Ovary (tissue), 3 donors: ENCODE data around the gene AURKA.

Source experiments
- EP300 ChIP-seq: sonication (generic); formaldehyde crosslinking; IDR thresholded peaks from one replicate; pipeline ENCODE4 v1.6.1; 2017; ENCODE audit warnings: antibody characterized with exemption
- TF ChIP-seq, protein P1 (sequence below), 3 donors: fragments of 450-650 bp in 2 of 3; fragments of 200-600 bp in 1 of 3; IDR thresholded peaks; one replicate each; pipeline versions ENCODE4 v1.5.1 to v1.8.0; 2016 to 2022; ENCODE audit warnings: antibody characterized with exemption in 3 of 3, mild to moderate bottlenecking in 1 of 3
- donor health status: DM: no; HTN: no; CAD: no.

GRCh38 chr20:56393653-56394052 is 1.6 kb upstream of the AURKA start:
- TF ChIP-seq, protein P1, sequence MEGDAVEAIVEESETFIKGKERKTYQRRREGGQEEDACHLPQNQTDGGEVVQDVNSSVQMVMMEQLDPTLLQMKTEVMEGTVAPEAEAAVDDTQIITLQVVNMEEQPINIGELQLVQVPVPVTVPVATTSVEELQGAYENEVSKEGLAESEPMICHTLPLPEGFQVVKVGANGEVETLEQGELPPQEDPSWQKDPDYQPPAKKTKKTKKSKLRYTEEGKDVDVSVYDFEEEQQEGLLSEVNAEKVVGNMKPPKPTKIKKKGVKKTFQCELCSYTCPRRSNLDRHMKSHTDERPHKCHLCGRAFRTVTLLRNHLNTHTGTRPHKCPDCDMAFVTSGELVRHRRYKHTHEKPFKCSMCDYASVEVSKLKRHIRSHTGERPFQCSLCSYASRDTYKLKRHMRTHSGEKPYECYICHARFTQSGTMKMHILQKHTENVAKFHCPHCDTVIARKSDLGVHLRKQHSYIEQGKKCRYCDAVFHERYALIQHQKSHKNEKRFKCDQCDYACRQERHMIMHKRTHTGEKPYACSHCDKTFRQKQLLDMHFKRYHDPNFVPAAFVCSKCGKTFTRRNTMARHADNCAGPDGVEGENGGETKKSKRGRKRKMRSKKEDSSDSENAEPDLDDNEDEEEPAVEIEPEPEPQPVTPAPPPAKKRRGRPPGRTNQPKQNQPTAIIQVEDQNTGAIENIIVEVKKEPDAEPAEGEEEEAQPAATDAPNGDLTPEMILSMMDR (IDR thresholded peaks at IDR 0.05), result no peak
- no peak for TF ChIP-seq EP300
